ENCODE results near the gene LIN28B.
"Not testable (repeated sequence)": the region's sequence is repeated elsewhere in the genome, so short reads cannot be mapped to it uniquely, and the experiment has no call there.

The LIN28B gene

DNA sequence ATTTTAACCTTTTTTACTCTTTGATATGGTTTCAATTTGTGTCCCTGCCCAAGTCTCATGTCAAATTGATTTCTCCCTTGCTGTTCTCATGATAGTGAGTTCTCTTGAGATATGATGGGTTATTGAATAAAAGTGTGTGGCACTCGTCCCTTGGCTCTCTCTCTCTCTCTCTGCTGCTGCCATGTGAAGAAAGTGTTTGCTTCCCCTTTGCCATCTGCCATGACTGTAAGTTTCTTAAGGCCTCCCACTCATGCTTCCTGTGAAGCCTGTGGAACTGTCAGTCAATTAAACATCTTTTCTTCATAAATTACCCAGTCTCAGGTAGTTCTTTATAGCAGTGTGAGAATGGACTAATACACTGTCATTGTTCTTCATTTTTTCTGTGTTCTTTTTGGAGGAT lies 48.5 kb downstream of the LIN28B start:
- in situ Hi-C loops (cut with MboI; ENCODE audit: low sequenced_read_pairs), result no loop called here

DNA sequence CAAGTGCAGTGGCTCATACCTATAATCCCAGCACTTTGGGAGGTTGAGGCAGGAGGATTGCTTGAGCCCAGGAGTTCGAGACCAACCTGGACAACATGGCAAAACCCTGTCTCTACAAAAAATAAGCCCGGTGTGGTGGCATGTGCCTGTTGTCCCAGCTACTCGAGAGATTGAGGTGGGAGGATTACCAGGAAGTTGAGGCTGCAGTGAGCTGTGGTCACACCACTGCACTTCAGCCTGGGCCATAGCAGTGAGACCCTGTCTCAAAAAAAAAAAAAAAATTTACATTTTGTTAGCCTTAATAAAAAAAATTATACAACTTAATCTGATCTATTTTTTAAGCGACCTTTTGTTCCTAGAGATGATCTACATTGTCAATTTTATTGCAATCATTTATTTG lies 56.6 kb downstream of the LIN28B start:
- in situ Hi-C loops (cut with MboI; ENCODE audit: low sequenced_read_pairs), result not testable (repeated sequence)

DNA sequence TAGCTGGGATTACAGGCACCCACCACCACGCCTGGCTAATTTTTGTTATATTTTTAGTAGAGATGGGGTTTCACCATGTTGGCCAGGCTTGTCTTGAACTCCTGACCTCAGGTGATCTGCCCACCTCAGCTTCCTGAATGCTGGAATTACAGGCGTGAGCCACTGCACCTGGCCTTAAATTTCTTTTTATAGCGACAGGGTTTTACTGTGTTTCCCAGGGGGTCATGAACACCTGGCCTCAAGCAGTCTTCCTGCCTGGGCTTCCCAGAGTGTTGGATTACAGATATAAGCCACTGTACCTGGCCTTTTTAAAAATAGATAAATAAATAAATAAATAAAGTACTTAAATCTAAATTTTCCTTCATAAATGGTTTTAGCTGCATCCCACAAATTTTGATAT lies 57.5 kb downstream of the LIN28B start:
- in situ Hi-C loops (cut with MboI; ENCODE audit: low sequenced_read_pairs), result no loop called here

DNA sequence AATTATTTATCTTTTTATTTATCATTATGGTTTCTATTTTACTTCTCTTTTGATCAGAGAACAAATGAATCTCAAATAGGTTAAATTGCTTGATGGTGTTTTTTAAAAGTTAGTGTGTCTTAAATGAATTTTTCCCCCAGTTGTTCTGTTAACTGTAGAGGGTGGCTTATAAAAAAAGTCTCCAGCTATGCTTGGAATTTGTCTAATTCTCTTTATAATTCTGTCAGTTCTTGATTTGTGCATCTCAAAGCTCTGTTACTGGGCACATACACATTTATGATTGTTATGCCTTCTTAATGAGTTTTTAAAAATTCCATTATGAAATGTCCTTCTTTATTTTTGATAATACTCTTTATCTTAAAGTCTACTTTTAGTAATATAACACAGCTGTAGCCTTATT lies 58.0 kb downstream of the LIN28B start:
- in situ Hi-C loops (cut with MboI; ENCODE audit: low sequenced_read_pairs), result no loop called here

DNA sequence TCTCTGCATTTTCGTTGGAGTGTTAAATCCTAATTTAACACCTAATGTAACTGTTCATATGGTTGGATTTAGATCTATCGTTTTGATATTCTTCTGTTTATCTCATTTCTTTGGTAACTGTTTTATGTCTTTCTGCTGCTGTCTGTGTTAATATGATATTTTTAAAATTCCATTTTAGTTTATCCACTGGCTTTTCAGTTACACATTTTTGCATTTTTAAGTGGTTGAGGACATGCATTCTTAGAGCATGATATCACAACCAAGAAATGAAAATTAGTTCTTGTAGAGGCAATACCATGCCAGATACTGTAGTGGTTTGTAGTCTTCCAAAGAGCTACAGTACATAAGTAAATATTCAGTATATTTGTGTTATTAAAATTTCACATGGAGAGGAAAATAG lies 58.6 kb downstream of the LIN28B start:
- in situ Hi-C loops (cut with MboI; ENCODE audit: low sequenced_read_pairs), result no loop called here

DNA sequence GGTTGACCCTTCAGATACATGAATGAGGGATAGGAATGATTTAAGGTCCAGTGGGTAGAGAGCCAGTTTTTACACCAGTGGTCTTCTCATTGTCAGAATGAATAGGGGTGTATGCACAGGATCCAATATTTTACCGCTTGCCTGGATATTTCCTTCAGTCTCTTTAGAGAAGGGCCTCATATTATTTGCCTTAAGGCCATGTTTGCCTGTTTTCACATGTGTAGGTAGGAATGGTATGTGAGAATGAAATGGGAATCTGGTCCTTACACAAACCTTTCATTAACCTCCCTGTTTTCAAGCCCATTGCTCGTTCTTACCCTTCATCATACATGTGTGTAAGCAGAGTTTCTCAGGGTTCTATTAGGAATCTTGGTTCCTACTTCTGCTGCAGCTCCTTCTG lies 62.4 kb downstream of the LIN28B start:
- in situ Hi-C loops (cut with MboI; ENCODE audit: low sequenced_read_pairs), result no loop called here

DNA sequence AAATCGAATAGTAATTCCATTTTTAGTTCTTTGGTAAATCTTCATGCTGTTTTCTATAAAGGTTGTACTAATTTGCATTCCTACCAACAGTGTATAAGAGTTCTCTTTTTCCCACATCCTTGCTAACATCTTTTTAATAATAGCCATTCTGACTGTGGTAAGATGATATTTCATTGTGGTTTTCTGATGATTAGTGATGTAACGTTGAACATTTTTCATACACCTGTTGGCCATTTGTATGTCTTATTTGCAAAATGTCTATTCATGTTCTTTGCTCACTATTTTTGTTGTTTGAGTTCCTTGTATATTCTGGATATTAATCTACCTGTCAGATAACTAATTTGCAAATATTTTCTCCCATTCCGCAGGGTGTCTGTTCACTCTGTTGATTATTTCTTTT lies 64.5 kb downstream of the LIN28B start:
- in situ Hi-C loops (cut with MboI; ENCODE audit: low sequenced_read_pairs), result no loop called here

DNA sequence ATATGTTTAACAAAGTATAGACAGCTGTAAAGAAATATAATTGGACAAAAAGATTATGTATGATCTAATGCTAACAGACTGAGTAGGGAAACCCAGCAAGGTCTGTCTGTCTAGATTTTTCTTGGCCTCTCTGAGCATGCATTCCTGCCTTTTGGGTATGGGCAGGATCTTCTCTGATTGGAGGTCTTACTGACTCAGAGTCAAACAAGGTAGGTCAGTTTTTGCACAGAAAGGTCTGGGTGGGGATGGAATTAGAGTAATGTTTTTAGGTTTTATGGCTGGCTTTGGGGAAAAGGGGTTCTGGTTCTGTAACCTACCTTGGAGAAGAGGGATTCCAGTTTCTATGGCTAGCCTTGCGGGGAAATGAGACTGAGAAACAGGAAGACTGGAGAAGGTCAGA lies 65.5 kb downstream of the LIN28B start:
- in situ Hi-C loops (cut with MboI; ENCODE audit: low sequenced_read_pairs), result no loop called here

DNA sequence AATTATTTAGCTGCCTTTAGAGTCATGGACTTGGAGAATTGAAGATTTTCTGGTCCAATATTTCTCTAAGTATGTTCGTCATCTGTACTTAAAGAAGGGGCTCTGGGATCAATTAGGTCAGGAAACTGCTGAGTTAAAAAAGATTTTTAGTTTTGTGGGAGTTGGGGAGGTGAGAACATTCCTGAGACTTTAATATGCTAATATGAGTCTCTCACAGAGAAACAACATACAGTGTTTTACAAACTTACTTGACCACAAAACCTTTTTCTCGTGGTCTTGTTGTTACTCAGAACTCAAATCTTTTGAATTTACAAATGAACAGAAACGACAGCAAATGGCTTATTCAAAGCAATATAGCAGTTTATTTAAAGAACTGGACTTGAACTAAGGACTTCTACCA lies 67.9 kb downstream of the LIN28B start:
- in situ Hi-C loops (cut with MboI; ENCODE audit: low sequenced_read_pairs), result no loop called here

DNA sequence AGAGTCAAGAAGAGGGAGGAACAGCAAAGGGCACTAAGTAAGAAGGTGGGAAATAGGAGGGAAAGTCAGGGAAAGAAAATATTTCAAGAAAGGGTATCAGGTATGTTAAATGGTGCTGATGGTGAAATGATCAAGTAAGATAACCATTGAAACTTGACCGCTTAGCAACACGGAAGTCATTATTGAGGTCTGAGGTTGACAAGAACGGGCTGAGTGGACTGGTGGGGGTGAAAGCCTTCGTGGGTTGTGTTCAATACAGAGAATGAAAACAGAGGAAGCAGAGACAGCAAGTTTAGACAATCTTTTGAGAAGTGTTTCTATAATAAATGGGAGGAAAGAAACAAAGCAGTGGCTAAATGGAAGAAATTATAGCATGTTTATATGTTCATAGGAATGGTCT lies 72.0 kb downstream of the LIN28B start:
- in situ Hi-C loops (cut with MboI; ENCODE audit: low sequenced_read_pairs), result no loop called here

DNA sequence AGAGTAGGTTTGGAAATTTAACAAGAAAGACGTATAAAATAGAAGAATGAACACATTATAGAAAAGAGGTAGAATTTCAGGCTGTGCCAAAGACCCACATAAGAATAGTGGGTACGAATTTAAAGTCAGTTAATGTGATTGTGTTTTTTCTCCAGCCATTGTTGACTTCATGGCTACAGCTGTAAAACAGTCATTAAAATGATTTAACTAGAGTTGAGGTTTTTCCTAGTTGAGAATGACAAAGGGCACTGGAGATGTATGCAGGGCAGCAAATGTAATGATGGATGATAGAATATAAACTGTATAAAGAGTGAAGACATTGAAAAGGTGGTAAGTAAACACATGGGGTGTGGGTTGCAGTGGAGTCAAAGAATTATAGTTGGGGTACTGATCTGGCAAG lies 72.7 kb downstream of the LIN28B start:
- in situ Hi-C loops (cut with MboI; ENCODE audit: low sequenced_read_pairs), result no loop called here

DNA sequence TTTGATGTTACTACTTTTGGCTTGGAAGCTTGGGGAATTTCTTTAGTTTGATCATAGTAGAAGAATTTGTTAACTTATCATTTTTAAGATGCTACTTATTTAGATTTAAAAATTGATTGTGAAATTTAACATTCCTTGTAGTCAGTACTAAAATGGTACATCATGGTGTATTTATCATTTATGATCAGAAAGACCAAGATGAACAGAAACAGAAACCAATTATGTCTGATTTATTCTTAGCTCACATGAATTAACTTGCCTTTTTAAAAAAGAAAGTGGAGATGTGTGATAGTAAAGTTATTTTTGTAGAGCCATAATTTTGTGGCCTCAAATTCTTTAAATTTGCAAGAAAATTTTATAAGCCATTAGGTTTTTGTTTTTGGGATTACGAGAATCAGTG lies 77.6 kb downstream of the LIN28B start:
- in situ Hi-C loops (cut with MboI; ENCODE audit: low sequenced_read_pairs), result no loop called here

DNA sequence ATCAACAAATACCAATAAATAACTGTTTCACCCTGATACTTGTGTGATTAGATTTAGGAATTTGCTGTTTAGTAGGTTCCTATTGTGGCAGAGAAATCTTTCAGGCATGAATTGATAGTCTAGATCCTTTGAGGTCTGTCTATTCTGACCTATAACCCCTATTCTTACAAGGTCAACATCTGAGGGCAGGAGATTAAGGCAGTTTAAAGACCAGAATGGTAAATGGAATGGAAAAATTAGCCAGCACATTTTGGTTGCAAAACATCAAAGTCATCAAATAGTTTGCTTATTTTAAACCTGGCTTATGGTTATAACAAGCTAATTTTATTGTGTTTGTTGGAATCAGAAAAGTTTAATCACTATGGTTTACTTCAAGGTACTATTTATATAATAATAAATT lies 78.4 kb downstream of the LIN28B start:
- in situ Hi-C loops (cut with MboI; ENCODE audit: low sequenced_read_pairs), result no loop called here

DNA sequence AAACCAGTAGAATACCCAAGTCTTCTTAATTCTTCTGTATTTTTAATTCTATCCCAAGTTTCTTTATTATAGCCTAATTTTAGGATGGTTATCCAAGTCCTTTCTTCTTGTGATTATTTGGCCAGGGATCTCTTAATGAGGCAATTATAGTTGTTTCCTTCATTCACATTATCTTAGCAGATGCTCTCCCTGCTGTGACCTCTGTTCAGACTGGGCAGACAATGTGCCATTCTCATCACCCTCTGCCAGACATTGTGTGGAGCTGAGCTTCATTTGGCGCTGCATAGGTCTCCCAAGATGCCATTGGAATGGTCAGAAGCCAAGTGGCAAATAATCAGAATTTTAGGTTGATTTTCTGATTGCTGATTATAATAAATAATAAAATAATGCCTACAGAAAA lies 79.4 kb downstream of the LIN28B start:
- in situ Hi-C loops (cut with MboI; ENCODE audit: low sequenced_read_pairs), result no loop called here

DNA sequence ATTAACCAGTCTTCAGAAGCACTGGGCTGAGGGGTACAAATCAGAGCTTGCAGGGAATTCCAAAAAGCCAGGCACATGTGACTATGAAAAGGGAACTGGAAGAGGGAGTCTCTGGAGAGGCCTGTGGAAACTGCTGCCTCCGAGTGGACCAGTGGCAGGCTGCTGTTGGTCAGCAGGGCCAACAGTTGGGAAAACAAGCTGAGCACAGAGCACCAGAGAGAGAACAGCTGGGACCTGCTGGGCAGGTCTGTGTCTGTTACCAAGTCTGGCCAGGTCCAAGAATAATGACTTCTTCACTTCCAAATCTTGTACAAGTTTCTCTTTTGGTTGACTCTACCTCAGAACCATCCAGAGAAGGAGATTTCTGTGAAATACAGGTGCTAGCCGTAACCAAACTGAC lies 81.4 kb downstream of the LIN28B start:
- in situ Hi-C loops (cut with MboI; ENCODE audit: low sequenced_read_pairs), result no loop called here

DNA sequence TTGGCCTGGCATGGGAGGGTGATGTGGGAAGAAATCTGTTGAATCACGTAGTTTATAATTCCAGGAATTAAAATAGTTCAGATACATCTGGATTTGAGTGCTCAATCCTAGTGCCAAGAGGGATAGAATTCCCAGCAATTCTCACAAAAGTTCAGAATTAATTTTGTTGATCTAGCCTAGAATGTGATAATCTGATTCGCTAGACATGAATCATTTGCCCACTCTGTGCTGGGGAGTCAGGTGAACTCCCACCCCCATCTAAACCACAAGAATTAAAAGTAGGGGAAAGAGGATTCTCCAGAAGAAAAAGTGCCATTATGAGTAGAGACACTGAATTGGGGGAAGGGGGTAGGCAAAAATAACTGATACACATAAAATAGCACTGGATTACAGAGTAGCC lies 85.0 kb downstream of the LIN28B start:
- in situ Hi-C loops (cut with MboI; ENCODE audit: low sequenced_read_pairs), result no loop called here

DNA sequence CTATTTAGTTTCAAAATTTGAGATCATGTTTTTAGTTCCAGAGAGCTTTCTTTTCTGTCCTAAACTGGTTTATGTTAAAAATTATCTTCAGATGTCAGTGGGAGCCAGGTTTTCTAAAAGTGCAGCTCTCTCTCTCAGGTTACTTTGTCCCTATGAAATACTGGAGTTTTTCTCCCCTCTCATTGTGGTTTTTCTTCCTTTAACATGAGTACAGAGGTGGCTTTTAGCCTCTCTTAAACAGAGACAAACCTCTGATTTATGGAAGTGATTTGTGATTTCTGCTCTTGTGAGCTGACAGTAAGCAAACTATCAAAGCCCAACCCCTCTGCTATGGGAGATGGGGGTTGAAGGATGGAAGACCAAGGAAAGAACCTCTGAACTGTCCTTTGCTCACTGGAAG lies 85.7 kb downstream of the LIN28B start:
- in situ Hi-C loops (cut with MboI; ENCODE audit: low sequenced_read_pairs), result no loop called here

DNA sequence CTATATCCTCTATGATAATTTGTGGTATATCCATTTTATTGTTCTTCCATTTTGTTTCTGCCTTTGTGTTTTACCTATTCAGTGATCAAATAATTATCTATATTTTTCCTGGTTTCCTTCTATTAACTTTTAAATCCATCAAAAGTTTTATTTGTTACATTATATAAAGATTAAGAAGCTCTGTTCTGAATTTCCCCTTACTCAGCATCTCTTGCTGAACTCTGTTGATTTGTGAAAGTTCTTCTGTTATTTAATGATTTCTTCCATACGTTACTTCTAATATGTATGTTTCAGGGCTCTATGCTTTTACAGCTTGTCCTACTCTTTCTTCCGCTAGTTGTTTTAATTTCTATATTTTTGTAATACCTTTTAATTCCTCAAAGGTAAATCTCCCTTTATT lies 87.1 kb downstream of the LIN28B start:
- in situ Hi-C loops (cut with MboI; ENCODE audit: low sequenced_read_pairs), result no loop called here

DNA sequence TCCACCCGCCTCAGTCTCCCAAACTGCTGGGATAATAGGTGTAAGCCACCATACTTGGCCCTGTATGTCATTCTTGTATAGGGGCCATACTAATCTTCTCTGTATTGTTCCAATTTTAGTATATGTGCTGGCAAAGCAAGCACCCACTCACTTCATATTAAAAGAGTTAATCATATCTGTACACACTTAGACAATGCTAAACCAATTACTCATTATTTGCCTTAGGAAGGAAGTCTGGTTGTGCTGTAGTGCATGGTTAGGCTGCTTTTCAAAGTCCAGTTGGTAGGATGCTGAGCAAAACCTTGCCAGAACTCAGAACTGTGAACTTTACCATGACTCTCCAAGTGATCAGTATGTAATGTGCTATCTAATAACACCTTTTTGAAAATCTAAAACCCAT lies 88.6 kb downstream of the LIN28B start:
- in situ Hi-C loops (cut with MboI; ENCODE audit: low sequenced_read_pairs), result no loop called here

DNA sequence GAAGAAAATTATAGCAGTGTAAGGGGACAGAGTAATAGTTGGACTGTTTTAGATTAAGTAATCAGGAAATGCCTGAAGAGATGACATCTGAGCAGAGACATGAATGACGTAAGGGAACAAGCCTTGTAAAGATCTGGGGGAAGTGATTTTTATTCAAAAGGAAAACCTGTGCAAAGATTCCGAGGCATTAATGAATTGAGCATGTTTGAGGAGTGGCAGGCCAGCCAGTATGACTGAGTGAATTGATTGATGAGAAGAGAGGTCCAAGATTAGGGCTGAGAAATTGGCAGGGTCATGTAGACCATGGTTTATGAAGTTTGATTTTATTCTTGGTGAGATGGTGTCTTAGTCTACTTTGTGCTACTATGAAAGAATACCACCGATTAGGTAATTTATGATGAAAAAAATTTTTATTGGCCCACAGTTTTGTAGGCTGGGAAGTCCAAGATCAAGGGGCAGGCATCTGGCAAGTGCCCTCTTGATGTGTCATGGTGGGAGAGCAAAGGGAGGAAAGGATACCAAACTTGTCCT lies 95.1 kb downstream of the LIN28B start:
- in situ Hi-C loops (cut with MboI; ENCODE audit: low sequenced_read_pairs), result no loop called here

DNA sequence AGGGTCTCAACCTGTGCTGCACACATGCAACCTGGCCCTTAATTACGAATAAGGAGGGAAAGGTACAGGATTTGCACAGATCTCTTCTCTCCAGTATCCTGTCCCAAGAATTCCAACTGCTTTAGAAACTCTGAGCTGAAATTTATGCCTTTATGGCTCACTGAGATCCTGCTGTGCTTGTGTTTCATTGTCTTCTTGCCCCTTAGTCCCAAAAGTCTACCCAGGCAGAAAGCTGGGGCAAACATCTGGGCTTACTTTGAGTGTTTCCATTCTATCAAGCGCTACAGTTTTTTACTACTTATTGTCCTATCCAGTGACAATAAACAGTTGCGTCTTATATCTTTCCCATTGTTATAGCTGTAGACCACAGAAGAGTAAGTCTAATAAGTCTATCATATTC lies 99.7 kb downstream of the LIN28B start:
- in situ Hi-C loops (cut with MboI; ENCODE audit: low sequenced_read_pairs), result no loop called here

DNA sequence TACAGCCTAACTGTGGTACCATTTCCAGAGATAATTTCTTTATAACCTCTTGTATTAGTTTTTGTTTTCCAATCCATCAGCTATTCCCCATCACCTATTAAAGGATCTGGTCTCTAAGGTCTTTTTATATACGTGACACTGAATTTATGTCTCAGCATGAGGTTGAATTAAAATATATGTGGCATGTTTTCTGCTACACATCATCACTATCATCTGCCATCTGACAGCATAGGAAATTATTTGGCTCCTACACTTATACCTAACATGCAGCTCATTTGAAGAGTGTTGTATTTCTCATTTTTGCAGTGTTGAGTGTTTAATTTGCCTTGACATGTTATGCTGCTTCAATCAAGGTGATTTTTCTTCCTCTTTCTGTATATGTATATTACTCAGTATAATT lies 100.3 kb downstream of the LIN28B start:
- in situ Hi-C loops (cut with MboI; ENCODE audit: low sequenced_read_pairs), result no loop called here

DNA sequence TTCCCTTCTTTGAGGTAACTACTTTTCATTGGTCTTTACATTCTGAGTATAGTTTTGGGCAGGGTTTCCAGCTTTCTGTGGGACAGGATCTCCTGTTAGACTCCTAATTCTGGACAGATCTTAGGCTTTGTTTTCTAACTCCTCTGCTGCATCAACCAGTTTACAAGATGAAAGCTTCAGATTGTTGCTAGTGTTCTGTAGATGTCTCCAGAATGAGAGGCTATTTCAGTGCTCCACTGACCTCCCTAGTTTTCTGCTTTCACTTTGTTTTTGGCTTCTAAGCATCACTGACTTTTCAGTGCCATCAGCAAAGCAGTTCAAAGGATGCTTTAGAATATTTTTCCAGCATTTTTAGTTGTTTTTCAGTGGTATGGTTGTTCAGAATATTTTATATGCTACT lies 101.4 kb downstream of the LIN28B start:
- in situ Hi-C loops (cut with MboI; ENCODE audit: low sequenced_read_pairs), result no loop called here

DNA sequence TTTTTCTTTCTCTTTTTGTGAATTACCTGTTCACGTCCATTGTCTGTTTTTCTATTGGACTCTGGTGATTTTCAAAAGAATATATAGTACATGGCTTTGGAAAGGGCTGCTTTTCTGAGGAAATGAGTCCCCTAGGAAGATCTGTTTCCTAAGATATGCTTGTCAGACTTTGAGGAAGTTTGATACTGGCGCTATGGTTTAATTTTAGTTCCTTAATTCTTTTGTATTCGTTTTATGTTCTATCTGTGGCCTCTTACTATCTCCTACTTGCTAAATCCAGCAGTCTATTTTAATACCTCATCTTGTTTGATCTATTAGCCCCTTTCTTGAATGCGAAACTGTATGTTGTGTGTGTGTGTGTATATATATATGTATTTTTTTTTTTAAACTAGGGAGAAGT lies 101.9 kb downstream of the LIN28B start:
- in situ Hi-C loops (cut with MboI; ENCODE audit: low sequenced_read_pairs), result no loop called here
